Stimulated activated CD4-positive, alpha-beta T cell treated with anti-CD3 and anti-CD28 coated beads, Interleukin-15, amount 100 ng/mL, for 24 hours (primary cell): ENCODE data around the gene PTGFRN.
"Not testable (repeated sequence)": the region's sequence is repeated elsewhere in the genome, so short reads cannot be mapped to it uniquely, and the experiment has no call there.

ENCODE experiments used
- DNase-seq: peaks from one replicate; pipeline ENCODE4 v3.0.0-alpha.2; 2020

PTGFRN gene

GRCh38 chr1:116945996-116946395, 36.3 kb downstream of the PTGFRN start:
- DNase-seq: no peak

GRCh38 chr1:116947092-116947860, 37.6 kb downstream of the PTGFRN start:
- no peak for DNase-seq

GRCh38 chr1:116948046-116948445, 38.3 kb downstream of the PTGFRN start:
- DNase-seq: no peak

GRCh38 chr1:116948642-116949041, 38.9 kb downstream of the PTGFRN start:
- DNase-seq: no peak

- no peak for DNase-seq
Measured at GRCh38 chr1:116949213-116949985, 39.7 kb downstream of the PTGFRN start.

GRCh38 chr1:116950517-116951199, 40.9 kb downstream of the PTGFRN start:
- DNase-seq: no peak

GRCh38 chr1:116951200-116951935, 41.7 kb downstream of the PTGFRN start:
- DNase-seq: no peak

GRCh38 chr1:116952738-116953275, 43.1 kb downstream of the PTGFRN start:
- no peak for DNase-seq

GRCh38 chr1:116954440-116954839, 44.7 kb downstream of the PTGFRN start:
- no peak for DNase-seq

GRCh38 chr1:116956378-116956777, 46.7 kb downstream of the PTGFRN start:
- DNase-seq: no peak

- DNase-seq: no peak
Measured at GRCh38 chr1:116957646-116958045, 47.9 kb downstream of the PTGFRN start.

- no peak for DNase-seq
Measured at GRCh38 chr1:116958110-116958509, 48.4 kb downstream of the PTGFRN start.

GRCh38 chr1:116958977-116959376, 49.3 kb downstream of the PTGFRN start:
- no peak for DNase-seq

- DNase-seq: no peak
Measured at GRCh38 chr1:116961606-116962005, 51.9 kb downstream of the PTGFRN start.

GRCh38 chr1:116962987-116963639, 53.4 kb downstream of the PTGFRN start:
- DNase-seq: no peak

- DNase-seq: no peak
Measured at GRCh38 chr1:116966791-116967190, 57.1 kb downstream of the PTGFRN start.

GRCh38 chr1:116968724-116969123, 59.0 kb downstream of the PTGFRN start:
- DNase-seq: no peak

GRCh38 chr1:116971258-116971860, 61.6 kb downstream of the PTGFRN start:
- no peak for DNase-seq

GRCh38 chr1:116971965-116972673, 62.4 kb downstream of the PTGFRN start:
- DNase-seq: no peak

GRCh38 chr1:116972674-116973030, 62.9 kb downstream of the PTGFRN start:
- no peak for DNase-seq

GRCh38 chr1:116980309-116980708, 70.6 kb downstream of the PTGFRN start:
- DNase-seq: not testable (repeated sequence)
